ENCODE measurements around the gene PHTF2. TPM values are rescaled to one million over a fixed set of nuclear protein-coding genes. Genes with fewer than 3 reads are reported as not detected.

PHTF2 gene
- total and polyA plus RNA-seq, 2 of the 4 experiments (the other 2 are of a cell fraction), result 28.3 to 69.9 TPM

DNA sequence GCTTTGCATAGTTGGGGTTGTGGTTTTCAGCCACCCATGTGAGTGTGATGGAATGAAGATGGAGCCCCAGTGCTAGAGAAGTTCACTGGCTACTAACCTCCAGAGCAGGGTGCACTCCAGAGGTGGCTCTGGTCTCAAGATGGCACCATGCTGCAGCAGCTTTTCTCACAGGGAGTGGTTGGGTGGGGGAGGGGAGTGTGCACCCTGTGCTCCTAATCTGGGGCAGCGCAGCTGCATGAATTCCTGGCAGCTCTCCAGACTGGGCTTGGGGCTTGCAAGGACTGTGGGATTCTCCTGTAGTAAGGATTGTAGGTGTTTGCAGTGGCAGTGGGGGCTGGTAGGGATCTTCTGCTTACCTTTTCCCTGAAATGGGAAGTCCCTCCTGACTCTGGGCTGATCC lies 23.7 kb downstream of the PHTF2 start:
- BruUV-seq (replicated peaks), result no TSS peak
- no peak overlapping the region for H4K8ac ChIP-seq (ENCODE audit: low read depth in 2 of 2, low read length in 2 of 2)
- 43% methylated on average over 1 of the region's 1 CpG; no CpG with 5 or more reads in 1 of the 2 experiments for WGBS, 2 experiments (ENCODE audit: extremely low coverage in 2 of 2, insufficient read length in 1 of 2)
- H3K9ac ChIP-seq (ENCODE audit: low read depth, low read length), result no peak overlapping the region
- no peak overlapping the region for H4K5ac ChIP-seq (ENCODE audit: low read depth, low read length)
- H2AK5ac ChIP-seq (ENCODE audit: low read depth, low read length), result no peak overlapping the region
- H3K9me1 ChIP-seq (ENCODE audit: insufficient read depth, low read length), result no peaks in the 10 kb centered on the region
- dilution Hi-C loops (cut with HindIII; ENCODE audit: low sequenced_read_pairs, unreplicated experiment) (no loop called here), intact Hi-C loops (cut with micrococcal nuclease) (no loop called here), in situ Hi-C loops (cut with MboI; ENCODE audit: low sequenced_read_pairs) (no loop called here)
- H3K4me3 ChIP-seq (ENCODE audit: insufficient read depth, low read depth, low read length), result no peak overlapping the region
- no peak overlapping the region for H3K4ac ChIP-seq (ENCODE audit: low read depth, low read length)
- TF ChIP-seq, protein P1, sequence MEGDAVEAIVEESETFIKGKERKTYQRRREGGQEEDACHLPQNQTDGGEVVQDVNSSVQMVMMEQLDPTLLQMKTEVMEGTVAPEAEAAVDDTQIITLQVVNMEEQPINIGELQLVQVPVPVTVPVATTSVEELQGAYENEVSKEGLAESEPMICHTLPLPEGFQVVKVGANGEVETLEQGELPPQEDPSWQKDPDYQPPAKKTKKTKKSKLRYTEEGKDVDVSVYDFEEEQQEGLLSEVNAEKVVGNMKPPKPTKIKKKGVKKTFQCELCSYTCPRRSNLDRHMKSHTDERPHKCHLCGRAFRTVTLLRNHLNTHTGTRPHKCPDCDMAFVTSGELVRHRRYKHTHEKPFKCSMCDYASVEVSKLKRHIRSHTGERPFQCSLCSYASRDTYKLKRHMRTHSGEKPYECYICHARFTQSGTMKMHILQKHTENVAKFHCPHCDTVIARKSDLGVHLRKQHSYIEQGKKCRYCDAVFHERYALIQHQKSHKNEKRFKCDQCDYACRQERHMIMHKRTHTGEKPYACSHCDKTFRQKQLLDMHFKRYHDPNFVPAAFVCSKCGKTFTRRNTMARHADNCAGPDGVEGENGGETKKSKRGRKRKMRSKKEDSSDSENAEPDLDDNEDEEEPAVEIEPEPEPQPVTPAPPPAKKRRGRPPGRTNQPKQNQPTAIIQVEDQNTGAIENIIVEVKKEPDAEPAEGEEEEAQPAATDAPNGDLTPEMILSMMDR (conservative IDR thresholded peaks at IDR 0.05; ENCODE audit: low read depth, low read length), result no peak
- TF ChIP-seq CEBPB (IDR thresholded peaks at IDR 0.05; ENCODE audit: low read depth, low read length), result no peak
- no peak for TF ChIP-seq BHLHE40 (IDR thresholded peaks at IDR 0.05; ENCODE audit: low read depth, low read length)
- TF ChIP-seq CHD1 (IDR thresholded peaks at IDR 0.05; ENCODE audit: low read depth, low read length), result no peak
- TF ChIP-seq RCOR1 (IDR thresholded peaks at IDR 0.05; ENCODE audit: insufficient replicate concordance, low read length), result no peak
- TF ChIP-seq, protein P2, sequence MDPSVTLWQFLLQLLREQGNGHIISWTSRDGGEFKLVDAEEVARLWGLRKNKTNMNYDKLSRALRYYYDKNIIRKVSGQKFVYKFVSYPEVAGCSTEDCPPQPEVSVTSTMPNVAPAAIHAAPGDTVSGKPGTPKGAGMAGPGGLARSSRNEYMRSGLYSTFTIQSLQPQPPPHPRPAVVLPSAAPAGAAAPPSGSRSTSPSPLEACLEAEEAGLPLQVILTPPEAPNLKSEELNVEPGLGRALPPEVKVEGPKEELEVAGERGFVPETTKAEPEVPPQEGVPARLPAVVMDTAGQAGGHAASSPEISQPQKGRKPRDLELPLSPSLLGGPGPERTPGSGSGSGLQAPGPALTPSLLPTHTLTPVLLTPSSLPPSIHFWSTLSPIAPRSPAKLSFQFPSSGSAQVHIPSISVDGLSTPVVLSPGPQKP (IDR thresholded peaks at IDR 0.05; ENCODE audit: borderline replicate concordance, low read depth, low read length), result no peak
- no peak for TF ChIP-seq NFE2L2 (IDR thresholded peaks at IDR 0.05; ENCODE audit: low read depth, low read length)
- no peak for TF ChIP-seq POLR2A (IDR thresholded peaks at IDR 0.05; ENCODE audit: low read depth, low read length)
- TF ChIP-seq, protein P3, sequence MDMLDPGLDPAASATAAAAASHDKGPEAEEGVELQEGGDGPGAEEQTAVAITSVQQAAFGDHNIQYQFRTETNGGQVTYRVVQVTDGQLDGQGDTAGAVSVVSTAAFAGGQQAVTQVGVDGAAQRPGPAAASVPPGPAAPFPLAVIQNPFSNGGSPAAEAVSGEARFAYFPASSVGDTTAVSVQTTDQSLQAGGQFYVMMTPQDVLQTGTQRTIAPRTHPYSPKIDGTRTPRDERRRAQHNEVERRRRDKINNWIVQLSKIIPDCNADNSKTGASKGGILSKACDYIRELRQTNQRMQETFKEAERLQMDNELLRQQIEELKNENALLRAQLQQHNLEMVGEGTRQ (IDR thresholded peaks at IDR 0.05; ENCODE audit: low read depth, low read length), result no peak
- TF ChIP-seq MXI1 (IDR thresholded peaks at IDR 0.05; ENCODE audit: borderline replicate concordance, low read depth, low read length), result no peak
- H2BK15ac ChIP-seq (ENCODE audit: low read depth, low read length), result no peak overlapping the region
- no peak overlapping the region for H2BK120ac ChIP-seq (ENCODE audit: low read depth, low read length)
- H2AFZ ChIP-seq (replicated peaks; ENCODE audit: low read length, poor library complexity), result no peak overlapping the region
- peaks cover 5% of the 10 kb centered on the region for H3K36me3 ChIP-seq (ENCODE audit: control insufficient read depth, insufficient read depth, low read length)
- H3K27ac ChIP-seq (ENCODE audit: insufficient read depth, low read length), result no peak overlapping the region
- DNase-seq, result no peak
- H2BK20ac ChIP-seq (ENCODE audit: low read depth, low read length), result no peak overlapping the region
- ATAC-seq (ENCODE audit: low read depth), result no peak
- peaks cover 32 to 44% of the 10 kb centered on the region in 2 experiments for H3K79me1 ChIP-seq (ENCODE audit: low read depth in 1 of 2, low read length in 2 of 2)
- no peaks in the 10 kb centered on the region for H3K27me3 ChIP-seq (ENCODE audit: control insufficient read depth, insufficient read depth, low read length)
- no peak overlapping the region for H2BK5ac ChIP-seq (ENCODE audit: low read depth, low read length, poor library complexity, severe bottlenecking)
- H4K91ac ChIP-seq (ENCODE audit: insufficient read depth, low read depth, low read length), result no peak overlapping the region
- no peak overlapping the region for H3K18ac ChIP-seq (ENCODE audit: low read depth, low read length)
- no peak overlapping the region for H3K4me2 ChIP-seq (ENCODE audit: low read depth, low read length)
- peaks cover 26% of the 10 kb centered on the region for H3K9me3 ChIP-seq (ENCODE audit: control insufficient read depth, insufficient read depth, low read length)
- CTCF ChIA-PET, result no interaction called here
- H3K56ac ChIP-seq (ENCODE audit: extremely low read depth, insufficient read depth, low read length), result no peak overlapping the region
- POLR2A ChIA-PET (ENCODE audit: unreplicated experiment), result no interaction called here
- H4K20me1 ChIP-seq (ENCODE audit: insufficient read depth, low read length), result no peaks in the 10 kb centered on the region
- H3K23ac ChIP-seq (ENCODE audit: low read depth, low read length), result no peak overlapping the region
- peak overlapping the region; percentile 11 for H2AK9ac ChIP-seq (replicated peaks; ENCODE audit: low read depth, low read length, poor library complexity)
- H3K14ac ChIP-seq (replicated peaks; ENCODE audit: low read depth, low read length), result no peak overlapping the region
- H3K4me1 ChIP-seq (ENCODE audit: control insufficient read depth, insufficient read depth, low read length), result no peaks in the 10 kb centered on the region; the same call in 1 of the 2 replicates

All from IMR-90 (cell line).